ENCODE measurements around the gene TRIL.

Gene TRIL

DNA sequence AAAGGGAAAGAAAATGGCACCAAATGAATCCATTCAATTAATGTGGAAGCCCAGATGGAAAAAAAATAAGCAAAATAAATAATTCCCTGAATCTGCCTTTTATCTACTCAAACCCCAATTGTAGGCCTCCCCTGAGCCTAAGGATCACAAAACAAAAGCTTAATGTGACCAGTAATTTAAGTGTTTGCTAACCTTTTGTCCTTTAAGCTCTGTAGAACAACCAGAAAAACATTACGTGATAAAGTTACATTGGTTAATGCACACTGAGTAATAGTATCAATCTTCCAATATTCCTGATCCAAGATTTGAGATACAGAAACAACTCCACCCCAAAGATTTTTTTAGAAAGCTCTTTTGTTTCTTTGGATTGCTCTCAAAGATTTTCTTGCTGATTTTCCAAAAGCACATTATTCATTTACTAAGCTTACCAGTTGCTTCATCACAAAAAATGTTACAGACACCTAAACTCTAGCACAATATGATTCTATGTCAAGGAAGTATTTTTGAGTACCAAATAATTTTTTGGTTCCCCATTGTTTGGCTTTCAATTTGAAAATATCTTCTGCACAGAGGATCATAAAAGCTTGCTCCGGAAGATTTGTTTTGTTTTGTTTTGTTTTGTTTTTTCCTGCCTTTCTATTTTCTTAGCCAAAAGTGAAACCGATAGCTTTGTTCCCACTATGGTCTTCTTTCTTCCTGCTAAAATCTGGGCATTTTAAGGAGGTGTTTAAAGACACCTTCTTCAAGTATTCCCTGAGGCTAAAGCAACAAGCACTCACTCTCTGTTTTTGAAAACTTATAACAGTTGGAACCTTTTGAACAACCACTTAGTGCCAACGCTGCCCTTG, 54.2 kb downstream of the TRIL start:
- no peak for DNase-seq (ENCODE audit: low read depth, low spot score)
- ChIA-PET POLR2A (no interaction called here), CTCF (interaction anchor here (1.2 to 14.7 kb wide), 4 partner anchors 9 to 505 kb away, joined by 3 to 179 read pairs (median 4); no protein-coding TSS in a partner anchor)
- no peak overlapping the region for H3K4me3 ChIP-seq (ENCODE audit: low read depth, low read length)
- TF ChIP-seq, protein P1, sequence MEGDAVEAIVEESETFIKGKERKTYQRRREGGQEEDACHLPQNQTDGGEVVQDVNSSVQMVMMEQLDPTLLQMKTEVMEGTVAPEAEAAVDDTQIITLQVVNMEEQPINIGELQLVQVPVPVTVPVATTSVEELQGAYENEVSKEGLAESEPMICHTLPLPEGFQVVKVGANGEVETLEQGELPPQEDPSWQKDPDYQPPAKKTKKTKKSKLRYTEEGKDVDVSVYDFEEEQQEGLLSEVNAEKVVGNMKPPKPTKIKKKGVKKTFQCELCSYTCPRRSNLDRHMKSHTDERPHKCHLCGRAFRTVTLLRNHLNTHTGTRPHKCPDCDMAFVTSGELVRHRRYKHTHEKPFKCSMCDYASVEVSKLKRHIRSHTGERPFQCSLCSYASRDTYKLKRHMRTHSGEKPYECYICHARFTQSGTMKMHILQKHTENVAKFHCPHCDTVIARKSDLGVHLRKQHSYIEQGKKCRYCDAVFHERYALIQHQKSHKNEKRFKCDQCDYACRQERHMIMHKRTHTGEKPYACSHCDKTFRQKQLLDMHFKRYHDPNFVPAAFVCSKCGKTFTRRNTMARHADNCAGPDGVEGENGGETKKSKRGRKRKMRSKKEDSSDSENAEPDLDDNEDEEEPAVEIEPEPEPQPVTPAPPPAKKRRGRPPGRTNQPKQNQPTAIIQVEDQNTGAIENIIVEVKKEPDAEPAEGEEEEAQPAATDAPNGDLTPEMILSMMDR (IDR thresholded peaks at IDR 0.05; ENCODE audit: insufficient read depth, low read length, missing control alignments) = no peak

All from AG04449 (cell line).